Measurements from ENCODE around the gene CDH13. TPM values are rescaled to one million over a fixed set of nuclear protein-coding genes. Genes with fewer than 3 reads are reported as not detected.

CDH13 gene
- total and polyA plus RNA-seq, 2 donors (not counting 3 experiments of a cell fraction or from before 2014, with no cell fraction given), result 96.6 to 124 TPM

GRCh38 chr16:83338138-83338537, 711.4 kb downstream of the CDH13 start:
- Histone ChIP-seq H3K27ac (ENCODE audit: insufficient read depth, low read depth, low read length) (peak overlapping the region; percentile 81), H3K9me3 (replicated peaks; ENCODE audit: control insufficient read depth, insufficient read depth, low read length) (no peaks in the 10 kb centered on the region), H3K27me3 (ENCODE audit: control insufficient read depth in 2 of 2, insufficient read depth in 2 of 2, low read length in 2 of 2) (no peaks in the 10 kb centered on the region), H3K4me3 (replicated peaks in 1 of 3; ENCODE audit: insufficient read depth in 1 of 3, low read depth in 1 of 3, low read length in 3 of 3) (no peak overlapping the region), H3K4me1 (ENCODE audit: control insufficient read depth, extremely low read depth, insufficient read depth, low read length) (peaks cover 41% of the 10 kb centered on the region), H3K79me2 (ENCODE audit: control insufficient read depth, insufficient read depth, low read length) (no peaks in the 10 kb centered on the region), H3K4me2 (ENCODE audit: insufficient read depth, low read length) (peak overlapping the region; percentile 65), H3K9ac (replicated peaks; ENCODE audit: extremely low read depth, insufficient read depth, low read length) (peak overlapping the region; percentile 28), H3K36me3 (ENCODE audit: control insufficient read depth in 2 of 2, extremely low read depth in 1 of 2, insufficient read depth in 2 of 2, low read length in 2 of 2) (no peaks in the 10 kb centered on the region), H3K9me1 (replicated peaks; ENCODE audit: control insufficient read depth, extremely low read depth, insufficient read depth, low read length) (no peaks in the 10 kb centered on the region), H4K20me1 (replicated peaks; ENCODE audit: control insufficient read depth, extremely low read depth, insufficient read depth, low read length) (no peaks in the 10 kb centered on the region), H2AFZ (ENCODE audit: low read depth, low read length) (no peak overlapping the region)
- intact Hi-C loops (cut with micrococcal nuclease), result no loop called here
- DNase-seq (ENCODE audit: low read depth, low spot score), result no peak
- ChIA-PET POLR2A (no interaction called here), CTCF (no interaction called here)
- TF ChIP-seq POLR2AphosphoS5 (IDR thresholded peaks at IDR 0.05; ENCODE audit: insufficient read depth, low read depth, low read length) (no peak), JUN (IDR thresholded peaks at IDR 0.05; ENCODE audit: borderline replicate concordance, insufficient read depth, insufficient read length, low read depth) (no peak), EZH2 (IDR thresholded peaks at IDR 0.05; ENCODE audit: borderline replicate concordance, low read depth, low read length, severe bottlenecking) (no peak), FOS (IDR thresholded peaks at IDR 0.05; ENCODE audit: borderline replicate concordance, insufficient read depth, low read length) (no peak), POLR2A (IDR thresholded peaks at IDR 0.05; ENCODE audit: low read depth, low read length) (no peak), MAX (IDR thresholded peaks at IDR 0.05; ENCODE audit: insufficient read depth, insufficient read length) (no peak), MYC (IDR thresholded peaks at IDR 0.05; ENCODE audit: low read depth, low read length) (no peak)
- dilution Hi-C loops (cut with MboI; ENCODE audit: extremely low pct_ligation_motif_present, low sequenced_read_pairs), result no loop called here
- no TSS peak for BruUV-seq (replicated peaks)
- FAIRE-seq, result no peak

GRCh38 chr16:83338941-83339340, 712.2 kb downstream of the CDH13 start:
- peak overlapping the region; percentile 81 for H3K27ac ChIP-seq (ENCODE audit: insufficient read depth, low read depth, low read length)
- no peaks in the 10 kb centered on the region for H3K9me1 ChIP-seq (replicated peaks; ENCODE audit: control insufficient read depth, extremely low read depth, insufficient read depth, low read length)
- H3K27me3 ChIP-seq (ENCODE audit: control insufficient read depth in 2 of 2, insufficient read depth in 2 of 2, low read length in 2 of 2), result no peaks in the 10 kb centered on the region
- dilution Hi-C loops (cut with MboI; ENCODE audit: extremely low pct_ligation_motif_present, low sequenced_read_pairs) (no loop called here), intact Hi-C loops (cut with micrococcal nuclease) (loop anchor here (1.0 kb wide), 1 partner anchor 34 kb away; no protein-coding TSS in a partner anchor)
- H3K9me3 ChIP-seq (replicated peaks; ENCODE audit: control insufficient read depth, insufficient read depth, low read length), result no peaks in the 10 kb centered on the region
- DNase-seq (ENCODE audit: low read depth, low spot score) (peak; percentile 91), FAIRE-seq (peak; percentile 56)
- H3K4me3 ChIP-seq (replicated peaks in 1 of 3; ENCODE audit: insufficient read depth in 1 of 3, low read depth in 1 of 3, low read length in 3 of 3), result no peak overlapping the region
- TF ChIP-seq MAX (IDR thresholded peaks at IDR 0.05; ENCODE audit: insufficient read depth, insufficient read length) (no peak), POLR2AphosphoS5 (IDR thresholded peaks at IDR 0.05; ENCODE audit: insufficient read depth, low read depth, low read length) (peak; percentile 71), CTCF (IDR thresholded peaks at IDR 0.05; ENCODE audit: extremely low read depth in 1 of 2, insufficient read depth in 1 of 2, low read depth in 1 of 2, low read length in 2 of 2) (no peak), JUN (IDR thresholded peaks at IDR 0.05; ENCODE audit: borderline replicate concordance, insufficient read depth, insufficient read length, low read depth) (peak; percentile 84), EZH2 (IDR thresholded peaks at IDR 0.05; ENCODE audit: borderline replicate concordance, low read depth, low read length, severe bottlenecking) (no peak), GATA2 (IDR thresholded peaks at IDR 0.05; ENCODE audit: insufficient read depth, insufficient read length, low read depth, low read length) (peak; percentile 88), MYC (IDR thresholded peaks at IDR 0.05; ENCODE audit: low read depth, low read length) (no peak), POLR2A (IDR thresholded peaks at IDR 0.05; ENCODE audit: low read depth, low read length) (peak; percentile 67), FOS (IDR thresholded peaks at IDR 0.05; ENCODE audit: borderline replicate concordance, insufficient read depth, low read length) (peak; percentile 93)
- no peaks in the 10 kb centered on the region for H3K36me3 ChIP-seq (ENCODE audit: control insufficient read depth in 2 of 2, extremely low read depth in 1 of 2, insufficient read depth in 2 of 2, low read length in 2 of 2)
- H3K79me2 ChIP-seq (ENCODE audit: control insufficient read depth, insufficient read depth, low read length), result no peaks in the 10 kb centered on the region
- peak overlapping the region; percentile 28 for H3K9ac ChIP-seq (replicated peaks; ENCODE audit: extremely low read depth, insufficient read depth, low read length)
- BruUV-seq (replicated peaks), result no TSS peak
- ChIA-PET POLR2A (no interaction called here), CTCF (interaction anchor here (0.9 to 2.0 kb wide), 2 partner anchors 17 to 23 kb away, joined by 3 to 8 read pairs; no protein-coding TSS in a partner anchor)
- H3K4me2 ChIP-seq (ENCODE audit: insufficient read depth, low read length), result peak overlapping the region; percentile 65
- H3K4me1 ChIP-seq (ENCODE audit: control insufficient read depth, extremely low read depth, insufficient read depth, low read length), result peaks cover 48% of the 10 kb centered on the region
- H2AFZ ChIP-seq (ENCODE audit: low read depth, low read length), result no peak overlapping the region
- H4K20me1 ChIP-seq (replicated peaks; ENCODE audit: control insufficient read depth, extremely low read depth, insufficient read depth, low read length), result no peaks in the 10 kb centered on the region

Measured in endothelial cell of umbilical vein (primary cell).